GM12878 (cell line): ENCODE measurements around the gene RCAN2. TPM values are rescaled to one million over a fixed set of nuclear protein-coding genes. Genes with fewer than 3 reads are reported as not detected.

Source experiments
- ATAC-seq: fragments of 200-7000 bp; cut with Tn5 transposase; 3 replicates; pipeline ENCODE4 v1.9.1; 2020; ENCODE audit warnings: mild to moderate bottlenecking, moderate library complexity
- BruUV-seq: library from RNA; stranded (reverse); fragments of 400-500 nt; replicated peaks from 2 replicates; lab custom pipeline; 2021; lab: Mats Ljungman, UMichigan
- CTCF ChIA-PET: fragments of 300-600 bp; sonication (Branson Sonifier 250); formaldehyde crosslinking; extraction: SDS; loops from one replicate; lab custom pipeline; 2021; ENCODE audit warnings: inconsistent platforms; lab: Yijun Ruan, JAX
- POLR2A ChIA-PET: fragments of 350-600 bp; formaldehyde crosslinking; extraction: SDS; loops from one replicate; lab custom pipeline; 2021; ENCODE audit warnings: inconsistent platforms; lab: Charles Lee
- RAD21 ChIA-PET: fragments of 300-600 bp; sonication (Branson Sonifier 250); formaldehyde crosslinking; loops from one replicate; lab custom pipeline; 2023; ENCODE audit warnings: antibody characterized with exemption; ENCODE audit not compliant: unreplicated experiment; lab: Charles Lee
- SMC1A ChIA-PET: fragments of 300-600 bp; sonication (Branson Sonifier 250); formaldehyde crosslinking; loops from one replicate; lab custom pipeline; 2023; ENCODE audit not compliant: unreplicated experiment, uncharacterized antibody; lab: Charles Lee
- DNase-seq: peaks from one replicate; pipeline ENCODE4 v3.0.0-alpha.2; 2011; ENCODE audit warnings: low read depth, low spot score
- FAIRE-seq: peaks from 3 replicates; lab custom pipeline; 2011; peaks lifted over from hg19 to GRCh38; lab: Jason Lieb, UNC
- H2AFZ ChIP-seq: 2 replicates; pipeline ENCODE4 v1.6.0; 2011; ENCODE audit warnings: low read depth, low read length, control low read depth; ENCODE audit not compliant: control insufficient read depth
- H3K27ac ChIP-seq: 2 replicates; pipeline ENCODE4 v1.5.1; 2011; ENCODE audit warnings: control low read depth; ENCODE audit not compliant: control insufficient read depth, insufficient read depth
- H3K27me3 ChIP-seq, 2 experiments: replicated peaks in 1 of 2; 2 replicates each; pipeline versions ENCODE4 v1.6.0 to v1.6.1; 2011; ENCODE audit warnings: low read length in 1 of 2; ENCODE audit not compliant: control insufficient read depth in 2 of 2, insufficient read depth in 2 of 2
- H3K36me3 ChIP-seq, 2 experiments: 2 replicates each; pipeline ENCODE4 v1.5.1; 2011; ENCODE audit warnings: low read length in 1 of 2; ENCODE audit not compliant: control insufficient read depth in 2 of 2, insufficient read depth in 2 of 2
- H3K4me1 ChIP-seq: 2 replicates; pipeline ENCODE4 v1.6.1; 2011; ENCODE audit warnings: mild to moderate bottlenecking, low read length, moderate library complexity, mixed read lengths; ENCODE audit not compliant: control insufficient read depth, insufficient read depth
- H3K4me2 ChIP-seq: 2 replicates; pipeline ENCODE4 v1.6.0; 2011; ENCODE audit warnings: control low read depth; ENCODE audit not compliant: control insufficient read depth, insufficient read depth
- H3K4me3 ChIP-seq: fragments of 200-600 bp; sonication (generic); 2 replicates; pipeline ENCODE4 v1.5.1; 2016
- H3K79me2 ChIP-seq: 2 replicates; pipeline ENCODE4 v1.6.0; 2011; ENCODE audit warnings: low read length; ENCODE audit not compliant: control insufficient read depth, insufficient read depth
- H3K9ac ChIP-seq: 2 replicates; pipeline ENCODE4 v1.8.0; 2011; ENCODE audit warnings: low read length, control low read depth, mixed read lengths; ENCODE audit not compliant: control insufficient read depth, insufficient read depth
- H3K9me3 ChIP-seq: replicated peaks from 3 replicates; pipeline ENCODE4 v1.5.1; 2011; ENCODE audit warnings: mild to moderate bottlenecking, low read length; ENCODE audit not compliant: control insufficient read depth, insufficient read depth
- H4K20me1 ChIP-seq: 2 replicates; pipeline ENCODE4 v1.6.0; 2011; ENCODE audit not compliant: control insufficient read depth, insufficient read depth
- BACH1 ChIP-seq: fragments of 450-650 bp; IDR thresholded peaks from 2 replicates; pipeline ENCODE4 v1.6.1; 2017; ENCODE audit warnings: mild to moderate bottlenecking, borderline replicate concordance
- BHLHE40 ChIP-seq, 2 experiments: fragments of 450-650 bp in 1 of 2; IDR thresholded peaks; 2 replicates each; pipeline ENCODE4 v1.6.1; 2011 to 2017; ENCODE audit warnings: low read depth in 2 of 2, borderline replicate concordance in 1 of 2, improper control_type of control experiment in 1 of 2, low read length in 1 of 2, mild to moderate bottlenecking in 1 of 2
- CBFB ChIP-seq: IDR thresholded peaks from 2 replicates; pipeline ENCODE4 v1.6.1; 2016; ENCODE audit warnings: antibody characterized with exemption, low read depth
- ETV6 ChIP-seq, 2 experiments: fragments of 450-650 bp in 1 of 2; IDR thresholded peaks in 1 of 2; conservative IDR thresholded peaks in 1 of 2; 2 replicates each; pipeline ENCODE4 v1.6.1; 2014; ENCODE audit warnings: antibody characterized with exemption in 1 of 2, borderline replicate concordance in 1 of 2, low read depth in 1 of 2, mild to moderate bottlenecking in 1 of 2, moderate library complexity in 1 of 2
- FOXK2 ChIP-seq: fragments of 450-650 bp; IDR thresholded peaks from 2 replicates; pipeline ENCODE4 v1.6.1; 2017; ENCODE audit warnings: mild to moderate bottlenecking, moderate library complexity
- LARP7 ChIP-seq: fragments of 450-650 bp; IDR thresholded peaks from 2 replicates; pipeline ENCODE4 v1.6.1; 2017; ENCODE audit warnings: mild to moderate bottlenecking
- NFYB ChIP-seq: IDR thresholded peaks from 2 replicates; pipeline ENCODE4 v1.6.1; 2011; ENCODE audit warnings: low read depth, mild to moderate bottlenecking, low read length, improper control_type of control experiment, moderate library complexity; ENCODE audit not compliant: insufficient read depth
- NKRF ChIP-seq: fragments of 450-650 bp; conservative IDR thresholded peaks from 2 replicates; pipeline ENCODE4 v1.6.1; 2017; ENCODE audit warnings: mild to moderate bottlenecking, moderate library complexity
- NR2C1 ChIP-seq: fragments of 450-650 bp; IDR thresholded peaks from 2 replicates; pipeline ENCODE4 v1.6.1; 2017; ENCODE audit warnings: antibody characterized with exemption, mild to moderate bottlenecking, moderate library complexity
- PAX5 ChIP-seq: IDR thresholded peaks from 2 replicates; pipeline ENCODE4 v1.6.1; 2011; ENCODE audit warnings: low read depth, low read length, borderline replicate concordance
- PML ChIP-seq: IDR thresholded peaks from 2 replicates; pipeline ENCODE4 v1.6.1; 2012; ENCODE audit warnings: low read length, inconsistent platforms
- RB1 ChIP-seq: fragments of 450-650 bp; formaldehyde crosslinking; IDR thresholded peaks from 2 replicates; pipeline ENCODE4 v1.6.1; 2017; ENCODE audit warnings: mild to moderate bottlenecking, borderline replicate concordance
- RFX5 ChIP-seq: IDR thresholded peaks from 2 replicates; pipeline ENCODE4 v1.6.1; 2011; ENCODE audit warnings: low read depth, low read length, improper control_type of control experiment
- SIN3A ChIP-seq: IDR thresholded peaks from 2 replicates; pipeline ENCODE4 v1.6.1; 2012; ENCODE audit warnings: low read depth, low read length, improper control_type of control experiment
- STAT1 ChIP-seq: fragments of 450-650 bp; conservative IDR thresholded peaks from 2 replicates; pipeline ENCODE4 v1.6.1; 2014; ENCODE audit warnings: antibody characterized with exemption, mild to moderate bottlenecking
- SUPT20H ChIP-seq: IDR thresholded peaks from 2 replicates; pipeline ENCODE4 v1.6.1; 2011; ENCODE audit warnings: low read depth, mild to moderate bottlenecking, low read length, moderate library complexity, borderline replicate concordance; ENCODE audit not compliant: control insufficient read depth
- ZNF207 ChIP-seq: fragments of 450-650 bp; IDR thresholded peaks from 2 replicates; pipeline ENCODE4 v1.6.1; 2014; ENCODE audit warnings: antibody characterized with exemption, mild to moderate bottlenecking, borderline replicate concordance
- ZNF217 ChIP-seq: fragments of 450-650 bp; IDR thresholded peaks from 2 replicates; pipeline ENCODE4 v1.6.1; 2017; ENCODE audit warnings: antibody characterized with exemption, mild to moderate bottlenecking
- WGBS: methylation state at CpG from one replicate; pipeline ENCODE4 v1.1.6; 2016; ENCODE audit warnings: low lambda C conversion rate; ENCODE audit not compliant: insufficient replicate concordance, insufficient coverage; ENCODE audit errors: missing lambda C conversion rate; 5-methylcytosine and 5-hydroxymethylcytosine counted together
- in situ Hi-C: fragments of 300-500 bp; cut with MboI; formaldehyde crosslinking; loops from 9 replicates; pipeline ENCODE4 v1.14.3; 2018; ENCODE audit warnings: mixed read lengths
- intact Hi-C: fragments of 100-400 bp; cut with micrococcal nuclease; formaldehyde crosslinking; loops from one replicate; pipeline ENCODE4 v1.14.2; 2022; ENCODE audit not compliant: unreplicated experiment
- polyA plus RNA-seq, 11 experiments: library from polyadenylated mRNA; depleted of rRNA in 4 of 11; unstranded in 6 of 11; stranded (reverse) in 5 of 11; fragments of >200 nt; fragmentation: Nextera tagmentation in 4 of 11; fragmentation: Illumina TruSeq in 1 of 11; extraction: Ambion mirVana in 4 of 11; extraction: Trizol in 1 of 11; gene quantifications; 1 replicate in 1 of 11; 2 replicates in 10 of 11; pipeline versions ENCODE4 v1.2.1 to v1.2.3, GENCODE V29; 2011 to 2016; ENCODE audit warnings: inconsistent platforms in 2 of 11, missing spikeins in 2 of 11, low read depth in 1 of 11
- total RNA-seq, 4 experiments: library from RNA; depleted of rRNA in 3 of 4; stranded (reverse); fragments of >200 nt in 3 of 4; fragmentation: Illumina TruSeq in 1 of 4; extraction: Trizol in 1 of 4; gene quantifications; 2 replicates each; pipeline versions ENCODE4 v1.2.1 to v1.2.3, GENCODE V29; 2013 to 2021
- TF ChIP-seq, protein P1 (sequence below): fragments of 450-650 bp; IDR thresholded peaks from 2 replicates; pipeline ENCODE4 v1.6.1; 2017; ENCODE audit warnings: low read depth, mild to moderate bottlenecking, moderate library complexity

RCAN2 gene
- total and polyA plus RNA-seq, 10 of the 15 experiments (the other 5 are each of a cell fraction or from before 2014, with no cell fraction given): 0.06 TPM; not detected in 9

GRCh38 chr6:46453741-46454316 lies 37.4 kb downstream of the RCAN2 start:
- H3K9me3 ChIP-seq: no peaks in the 10 kb centered on the region
- CTCF ChIA-PET: no interaction called here
- no peak for FAIRE-seq
- RAD21 ChIA-PET: no interaction called here
- WGBS: 2% methylated on average over 3 of the region's 3 CpGs
- BruUV-seq: no TSS peak
- ATAC-seq: no peak
- intact Hi-C loops (no loop called here), in situ Hi-C loops (no loop called here)
- POLR2A ChIA-PET: no interaction called here
- H3K4me3 ChIP-seq: no peak overlapping the region
- SMC1A ChIA-PET: no interaction called here
- H3K4me2 ChIP-seq: no peak overlapping the region
- H4K20me1 ChIP-seq: no peaks in the 10 kb centered on the region
- H3K4me1 ChIP-seq: no peaks in the 10 kb centered on the region
- no peaks in the 10 kb centered on the region for H3K36me3 ChIP-seq
- H2AFZ ChIP-seq: no peak overlapping the region
- DNase-seq: no peak
- H3K79me2 ChIP-seq: no peaks in the 10 kb centered on the region
- H3K9ac ChIP-seq: no peak overlapping the region
- H3K27ac ChIP-seq: no peak overlapping the region
- no peaks in the 10 kb centered on the region; a peak in 1 of 4 replicates for H3K27me3 ChIP-seq
- TF ChIP-seq, protein P1, sequence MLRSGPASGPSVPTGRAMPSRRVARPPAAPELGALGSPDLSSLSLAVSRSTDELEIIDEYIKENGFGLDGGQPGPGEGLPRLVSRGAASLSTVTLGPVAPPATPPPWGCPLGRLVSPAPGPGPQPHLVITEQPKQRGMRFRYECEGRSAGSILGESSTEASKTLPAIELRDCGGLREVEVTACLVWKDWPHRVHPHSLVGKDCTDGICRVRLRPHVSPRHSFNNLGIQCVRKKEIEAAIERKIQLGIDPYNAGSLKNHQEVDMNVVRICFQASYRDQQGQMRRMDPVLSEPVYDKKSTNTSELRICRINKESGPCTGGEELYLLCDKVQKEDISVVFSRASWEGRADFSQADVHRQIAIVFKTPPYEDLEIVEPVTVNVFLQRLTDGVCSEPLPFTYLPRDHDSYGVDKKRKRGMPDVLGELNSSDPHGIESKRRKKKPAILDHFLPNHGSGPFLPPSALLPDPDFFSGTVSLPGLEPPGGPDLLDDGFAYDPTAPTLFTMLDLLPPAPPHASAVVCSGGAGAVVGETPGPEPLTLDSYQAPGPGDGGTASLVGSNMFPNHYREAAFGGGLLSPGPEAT: no peak
- TF ChIP-seq BHLHE40 (IDR thresholded peaks at IDR 0.05; ENCODE audit: borderline replicate concordance in 1 of 2, low read depth in 2 of 2, low read length in 1 of 2) (no peak), STAT1 (no peak), PAX5 (no peak), ZNF207 (no peak), NFYB (no peak), ZNF217 (no peak), RFX5 (no peak), RB1 (no peak), SIN3A (no peak), SUPT20H (no peak), CBFB (no peak), PML (no peak), BACH1 (no peak), NKRF (no peak), ETV6 (conservative IDR thresholded peaks at IDR 0.05 in 1 of 2, IDR thresholded peaks at IDR 0.05 in 1 of 2; ENCODE audit: borderline replicate concordance in 1 of 2, low read depth in 1 of 2) (no peak), NR2C1 (no peak), FOXK2 (no peak), LARP7 (no peak)
